HG02852 (cell line): ENCODE data around the gene LEF1.

Experiments
- ATAC-seq: cut with Tn5 transposase; IDR thresholded peaks from one replicate; pipeline ENCODE4 v1.9.1; 2021; ENCODE audit warnings: mild to moderate bottlenecking, moderate library complexity; ENCODE audit not compliant: unreplicated experiment

The LEF1 gene

GRCh38 chr4:108149588-108150380 is 18.9 kb downstream of the LEF1 start:
- no peak for ATAC-seq

GRCh38 chr4:108148316-108148715 is 20.4 kb downstream of the LEF1 start:
- ATAC-seq: no peak

- no peak for ATAC-seq
Measured at GRCh38 chr4:108146819-108147218, 21.9 kb downstream of the LEF1 start.

- no peak for ATAC-seq
Measured at GRCh38 chr4:108146336-108146735, 22.4 kb downstream of the LEF1 start.

- ATAC-seq: no peak
Measured at GRCh38 chr4:108144451-108144850, 24.3 kb downstream of the LEF1 start.

GRCh38 chr4:108143515-108143914 is 25.2 kb downstream of the LEF1 start:
- no peak for ATAC-seq

GRCh38 chr4:108142870-108143269 is 25.9 kb downstream of the LEF1 start:
- no peak for ATAC-seq

GRCh38 chr4:108141213-108141950 is 27.4 kb downstream of the LEF1 start:
- ATAC-seq: no peak

GRCh38 chr4:108140328-108140727 is 28.4 kb downstream of the LEF1 start:
- ATAC-seq: no peak

GRCh38 chr4:108139089-108139488 is 29.6 kb downstream of the LEF1 start:
- ATAC-seq: no peak

- ATAC-seq: no peak
Measured at GRCh38 chr4:108135549-108136209, 33.1 kb downstream of the LEF1 start.

GRCh38 chr4:108130955-108131354 is 37.8 kb downstream of the LEF1 start:
- ATAC-seq: no peak

- ATAC-seq: no peak
Measured at GRCh38 chr4:108129196-108129595, 39.5 kb downstream of the LEF1 start.

- ATAC-seq: no peak
Measured at GRCh38 chr4:108126806-108127205, 41.9 kb downstream of the LEF1 start.

GRCh38 chr4:108120789-108121188 is 47.9 kb downstream of the LEF1 start:
- ATAC-seq: no peak

GRCh38 chr4:108119199-108119800 is 49.4 kb downstream of the LEF1 start:
- ATAC-seq: peak; percentile 6

GRCh38 chr4:108118505-108118904 is 50.2 kb downstream of the LEF1 start:
- peak; percentile 91 for ATAC-seq

GRCh38 chr4:108117418-108118182 is 51.1 kb downstream of the LEF1 start:
- ATAC-seq: no peak

- no peak for ATAC-seq
Measured at GRCh38 chr4:108116423-108117168, 52.1 kb downstream of the LEF1 start.

- no peak for ATAC-seq
Measured at GRCh38 chr4:108115168-108115526, 53.6 kb downstream of the LEF1 start.
